Heart left ventricle (tissue), 16 donors: ENCODE measurements around the gene BAMBI. TPM values are rescaled to one million over a fixed set of nuclear protein-coding genes. Genes with fewer than 3 reads are reported as not detected.

Source experiments
- ATAC-seq, 4 donors: fragments of 200-7000 bp; cut with Tn5 transposase; one replicate each; pipeline ENCODE4 v1.9.1; 2020 to 2022; ENCODE audit warnings: moderate library complexity in 4 of 4, mild to moderate bottlenecking in 3 of 4, moderate number of reproducible peaks in 1 of 4
- DNase-seq, 5 donors: peaks; one replicate each; pipeline ENCODE4 v3.0.0-alpha.2; 2020
- H3K27ac ChIP-seq, 12 donors: fragments of 200-600 bp; sonication (generic) in 4 of 12; one replicate each; pipeline versions ENCODE4 v1.5.0 to v1.8.0; 2016 to 2022; ENCODE audit warnings: mild to moderate bottlenecking in 2 of 12
- H3K27me3 ChIP-seq, 9 donors: fragments of 200-600 bp; sonication (generic) in 2 of 9; one replicate each; pipeline versions ENCODE4 v1.5.1 to v1.8.0; 2016 to 2022; ENCODE audit warnings: mild to moderate bottlenecking in 3 of 9
- H3K36me3 ChIP-seq, 9 donors: fragments of 200-600 bp; sonication (generic) in 2 of 9; one replicate each; pipeline versions ENCODE4 v1.5.0 to v1.8.0; 2018 to 2022; ENCODE audit warnings: mild to moderate bottlenecking in 2 of 9
- H3K4me1 ChIP-seq, 12 donors: fragments of 200-600 bp; sonication (generic) in 4 of 12; one replicate each; pipeline versions ENCODE4 v1.5.0 to v1.8.0; 2016 to 2022; ENCODE audit warnings: mild to moderate bottlenecking in 3 of 12
- H3K4me3 ChIP-seq, 12 donors: fragments of 200-600 bp; sonication (generic) in 4 of 12; one replicate each; pipeline versions ENCODE4 v1.5.0 to v1.8.0; 2017 to 2022; ENCODE audit warnings: mild to moderate bottlenecking in 9 of 12, moderate library complexity in 4 of 12
- H3K9me3 ChIP-seq, 12 donors: fragments of 200-600 bp; sonication (generic) in 4 of 12; one replicate each; pipeline versions ENCODE4 v1.5.0 to v1.8.0; 2016 to 2022; ENCODE audit warnings: mild to moderate bottlenecking in 1 of 12
- POLR2A ChIP-seq, 2 donors: fragments of 450-650 bp; IDR thresholded peaks; one replicate each; pipeline ENCODE4 v1.6.1; 2017; ENCODE audit warnings: antibody characterized with exemption in 2 of 2, mild to moderate bottlenecking in 2 of 2, moderate library complexity in 2 of 2
- WGBS, 4 donors: extraction: QIAGEN DNeasy Blood & Tissue Kit in 2 of 4; methylation state at CpG; one replicate each; pipeline versions ENCODE4 v1.1.5 to v1.1.7; 2013 to 2018; 5-methylcytosine and 5-hydroxymethylcytosine counted together
- intact Hi-C, 10 donors: fragments of 100-400 bp; cut with DNase I; formaldehyde crosslinking; loops; one replicate each; pipeline versions ENCODE4 v1.11.1 to v1.14.2; 2022
- polyA plus RNA-seq, 2 donors: library from polyadenylated mRNA; stranded (reverse); fragments of 200-250 nt; gene quantifications; one replicate each; pipeline ENCODE4 v1.2.3, GENCODE V29; 2013
- total RNA-seq, 9 donors: library from RNA; depleted of rRNA in 2 of 9; stranded (reverse); fragments of >200 nt in 2 of 9; fragmentation: NEBNext Ultra II Directional in 3 of 9; extraction: Animal tissue kit (Norgen Biotek cat#: 25700) in 3 of 9; gene quantifications; one replicate each; pipeline versions ENCODE4 v1.1.0 to v1.2.4, GENCODE V29; 2016 to 2023
- TF ChIP-seq, protein P1 (sequence below), 12 donors: fragments of 200-600 bp; sonication (generic) in 4 of 12; IDR thresholded peaks; one replicate each; pipeline versions ENCODE4 v1.5.0 to v1.8.0; 2018 to 2022; ENCODE audit warnings: antibody characterized with exemption in 12 of 12, mild to moderate bottlenecking in 5 of 12
- donor health status: ischemic (EF 13 %, LVEDD 7.1; RV severe dilation, severe dysfunction).
- donor health status: healthy with polysubstance abuse.
- donor health status: DM: no; HTN: yes; CAD: no.
- donor health status: DM: no; HTN: no; CAD: no.
- donor health status: ischemic (EF 25% LVEDD 6.9; RV normal size, moderate dysfunction).
- donor health status: ischemic (EF 25% LVEDD 5.7; RV mildly dilated, moderate dysfunction).
- donor health status: healthy.
- donor health status: DM: yes; HTN: yes; CAD: no.
- donor health status: ischemic (EF 35%, LVEDD 5.7; RV mildly dilated, moderate dysfunction).
- donor health status: nonischemic (EF 11% LVEDD 7.7; RV severe dilation, severe dysfunction).
- donor health status: DM: yes; HTN: yes; CAD: no.
- donor health status: PGD.
- donor health status: ischemic (EF 29% LVEDD 5.4; RV normal size, mild dysfunction).
- donor health status: nonischemic (EF 23%, LVEDD 6.1; RV moderate dilation, normal function).

BAMBI gene
- total and polyA plus RNA-seq, 11 donors: 5.3 to 53.3 (median 24.8) TPM

DNA sequence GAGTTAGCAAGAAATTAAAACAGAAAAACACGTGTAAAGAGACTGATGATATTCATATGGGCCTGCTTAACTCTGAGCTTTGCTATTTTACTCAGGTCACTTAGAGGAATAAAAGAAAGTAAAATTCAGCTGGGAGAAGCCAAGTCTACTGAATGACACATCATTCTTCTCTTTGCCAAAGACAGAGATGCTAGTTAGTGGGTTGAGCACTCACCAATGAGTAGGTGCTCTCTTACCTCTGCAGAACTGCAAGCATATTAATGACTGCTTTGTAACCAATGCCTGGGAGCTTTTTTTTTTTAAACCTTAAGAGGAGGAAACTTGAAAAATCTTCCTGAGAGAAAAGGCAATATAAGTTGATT lies 44.8 kb upstream of the BAMBI start:
- peaks cover 0 to 10% (median 0%) of the 10 kb centered on the region in 9 donors for H3K27me3 ChIP-seq
- H3K27ac ChIP-seq: no peak overlapping the region
- ATAC-seq (no peak), DNase-seq (no peak)
- intact Hi-C loops: loop anchor here in 1 of 10 donors (10.0 kb wide), 1 partner anchor 672 kb away; no protein-coding TSS in a partner anchor
- H3K36me3 ChIP-seq: no peaks in the 10 kb centered on the region
- H3K4me1 ChIP-seq: peaks cover 0 to 8% (median 0%) of the 10 kb centered on the region in 12 donors
- no peaks in the 10 kb centered on the region for H3K9me3 ChIP-seq
- no peak overlapping the region for H3K4me3 ChIP-seq
- TF ChIP-seq, protein P1, sequence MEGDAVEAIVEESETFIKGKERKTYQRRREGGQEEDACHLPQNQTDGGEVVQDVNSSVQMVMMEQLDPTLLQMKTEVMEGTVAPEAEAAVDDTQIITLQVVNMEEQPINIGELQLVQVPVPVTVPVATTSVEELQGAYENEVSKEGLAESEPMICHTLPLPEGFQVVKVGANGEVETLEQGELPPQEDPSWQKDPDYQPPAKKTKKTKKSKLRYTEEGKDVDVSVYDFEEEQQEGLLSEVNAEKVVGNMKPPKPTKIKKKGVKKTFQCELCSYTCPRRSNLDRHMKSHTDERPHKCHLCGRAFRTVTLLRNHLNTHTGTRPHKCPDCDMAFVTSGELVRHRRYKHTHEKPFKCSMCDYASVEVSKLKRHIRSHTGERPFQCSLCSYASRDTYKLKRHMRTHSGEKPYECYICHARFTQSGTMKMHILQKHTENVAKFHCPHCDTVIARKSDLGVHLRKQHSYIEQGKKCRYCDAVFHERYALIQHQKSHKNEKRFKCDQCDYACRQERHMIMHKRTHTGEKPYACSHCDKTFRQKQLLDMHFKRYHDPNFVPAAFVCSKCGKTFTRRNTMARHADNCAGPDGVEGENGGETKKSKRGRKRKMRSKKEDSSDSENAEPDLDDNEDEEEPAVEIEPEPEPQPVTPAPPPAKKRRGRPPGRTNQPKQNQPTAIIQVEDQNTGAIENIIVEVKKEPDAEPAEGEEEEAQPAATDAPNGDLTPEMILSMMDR (IDR thresholded peaks at IDR 0.05): no peak
- TF ChIP-seq POLR2A (IDR thresholded peaks at IDR 0.05): no peak
- WGBS, 4 donors: 62 to 80% (median 77%) methylated on average over 1 of the region's 1 CpG

DNA sequence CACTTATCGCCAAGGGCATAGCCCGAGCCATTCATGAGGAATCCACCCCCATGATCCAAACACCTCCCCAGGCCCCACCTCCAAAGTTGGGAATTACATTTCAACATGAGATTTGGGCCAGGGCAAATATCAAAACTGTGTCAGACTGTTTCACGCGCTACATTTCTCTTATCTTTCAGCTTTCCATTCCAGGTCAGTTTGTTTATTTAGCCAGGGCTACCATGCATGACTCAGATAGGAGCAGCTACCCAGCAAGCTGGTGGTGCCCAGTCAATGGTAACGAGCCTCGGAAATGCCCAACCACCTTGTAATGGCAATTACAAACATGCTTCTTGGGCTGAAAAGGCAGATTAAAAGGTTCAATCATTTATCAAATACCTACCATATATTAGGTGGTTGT lies 43.6 kb upstream of the BAMBI start:
- H3K27me3 ChIP-seq: peaks cover 0 to 10% (median 0%) of the 10 kb centered on the region in 9 donors
- no peaks in the 10 kb centered on the region for H3K36me3 ChIP-seq
- DNase-seq (no peak), ATAC-seq (peak in 1 of 4 donors; percentile 64)
- TF ChIP-seq, protein P1 (IDR thresholded peaks at IDR 0.05): no peak
- TF ChIP-seq POLR2A (IDR thresholded peaks at IDR 0.05): no peak
- H3K4me3 ChIP-seq: no peak overlapping the region
- intact Hi-C loops: loop anchor here in 1 of 10 donors (10.0 kb wide), 1 partner anchor 671 kb away; no protein-coding TSS in a partner anchor
- no peak overlapping the region for H3K27ac ChIP-seq
- H3K9me3 ChIP-seq: peaks cover 0 to 9% (median 0%) of the 10 kb centered on the region in 12 donors
- no peaks in the 10 kb centered on the region for H3K4me1 ChIP-seq
- WGBS, 4 donors: 58 to 81% (median 76%) methylated on average over 6 of the region's 6 CpGs

DNA sequence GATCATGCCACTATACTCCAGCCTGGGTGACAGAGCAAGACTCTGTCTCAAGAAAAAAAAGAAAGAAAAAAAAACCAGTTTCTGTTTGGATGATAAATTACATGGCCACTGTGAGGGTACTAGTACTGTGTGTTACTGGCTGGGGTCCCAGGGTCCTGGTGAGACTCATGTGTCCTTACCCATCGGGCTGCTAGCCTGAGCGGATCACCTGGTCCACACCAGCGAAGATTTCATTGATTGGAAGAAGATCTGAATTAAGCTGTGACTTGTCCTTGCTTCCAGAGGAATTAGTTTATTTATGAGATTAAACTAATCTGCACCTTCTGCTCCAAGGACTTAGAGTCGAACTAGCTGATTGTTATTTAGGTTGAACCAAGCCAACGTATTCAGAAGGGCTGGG lies 40.0 kb upstream of the BAMBI start:
- Histone ChIP-seq H3K27ac (no peak overlapping the region), H3K36me3 (no peaks in the 10 kb centered on the region), H3K4me3 (no peak overlapping the region), H3K9me3 (peaks cover 0 to 14% (median 0%) of the 10 kb centered on the region in 12 donors), H3K27me3 (no peaks in the 10 kb centered on the region), H3K4me1 (no peaks in the 10 kb centered on the region)
- 75 to 83% (median 79%) methylated on average over 5 of the region's 5 CpGs for WGBS, 4 donors
- TF ChIP-seq, protein P1 (IDR thresholded peaks at IDR 0.05): no peak
- TF ChIP-seq POLR2A (IDR thresholded peaks at IDR 0.05): no peak
- no peak for DNase-seq
- ATAC-seq: no peak
- intact Hi-C loops: loop anchor here in 1 of 10 donors (10.0 kb wide), 1 partner anchor 667 kb away; no protein-coding TSS in a partner anchor

DNA sequence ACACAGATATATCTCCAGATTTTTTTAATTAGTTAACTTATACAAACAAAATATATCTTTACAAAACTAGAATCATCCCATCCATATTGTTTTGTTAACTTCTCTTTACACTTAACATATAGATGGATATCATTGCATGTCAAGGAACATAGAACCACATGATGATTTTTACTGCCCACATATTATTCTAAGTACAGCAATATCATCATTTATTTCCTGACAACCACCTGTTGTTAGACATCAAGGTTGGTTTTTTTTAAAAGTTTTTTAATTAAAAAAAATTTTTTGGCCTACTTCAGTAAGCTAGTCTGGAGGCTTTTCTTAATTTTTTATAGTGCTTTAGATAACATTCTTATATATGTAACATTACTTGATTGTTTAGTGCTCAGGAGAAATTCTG lies 38.9 kb upstream of the BAMBI start:
- Histone ChIP-seq H3K27ac (no peak overlapping the region), H3K4me3 (no peak overlapping the region), H3K36me3 (no peaks in the 10 kb centered on the region), H3K4me1 (no peaks in the 10 kb centered on the region), H3K27me3 (no peaks in the 10 kb centered on the region), H3K9me3 (peaks cover 0 to 14% (median 0%) of the 10 kb centered on the region in 12 donors)
- ATAC-seq: no peak
- no peak for DNase-seq
- TF ChIP-seq, protein P1 (IDR thresholded peaks at IDR 0.05): no peak
- TF ChIP-seq POLR2A (IDR thresholded peaks at IDR 0.05): no peak
- intact Hi-C loops: loop anchor here in 1 of 10 donors (10.0 kb wide), 1 partner anchor 666 kb away; no protein-coding TSS in a partner anchor
